ENCODE results near the gene GIMAP1. TPM values are rescaled to one million over a fixed set of nuclear protein-coding genes. Genes with fewer than 3 reads are reported as not detected.

The GIMAP1 gene
- polyA plus RNA-seq, 1 experiment: not detected

- Histone ChIP-seq H3K9me3 (ENCODE audit: control insufficient read depth, insufficient read depth, low read length) (peaks cover 16% of the 10 kb centered on the region), H3K27me3 (ENCODE audit: control insufficient read depth, insufficient read depth, low read length) (no peaks in the 10 kb centered on the region), H3K4me3 (ENCODE audit: low read depth, low read length) (no peak overlapping the region), H3K27ac (ENCODE audit: low read depth, low read length) (no peak overlapping the region)
- no peak for DNase-seq (ENCODE audit: low read depth, low spot score)
- no peak for TF ChIP-seq CTCF (IDR thresholded peaks at IDR 0.05; ENCODE audit: low read depth, low read length)
- ChIA-PET POLR2A (no interaction called here), CTCF (no interaction called here)
Observed at GRCh38 chr7:150719960-150720891, 3.8 kb downstream of the GIMAP1 start.

- DNase-seq (ENCODE audit: low read depth, low spot score): no peak
- Histone ChIP-seq H3K9me3 (ENCODE audit: control insufficient read depth, insufficient read depth, low read length) (peaks cover 16% of the 10 kb centered on the region), H3K27me3 (ENCODE audit: control insufficient read depth, insufficient read depth, low read length) (no peaks in the 10 kb centered on the region), H3K4me3 (ENCODE audit: low read depth, low read length) (no peak overlapping the region), H3K27ac (ENCODE audit: low read depth, low read length) (no peak overlapping the region)
- POLR2A ChIA-PET: no interaction called here
- CTCF ChIA-PET: no interaction called here
- TF ChIP-seq CTCF (IDR thresholded peaks at IDR 0.05; ENCODE audit: low read depth, low read length): no peak
Observed at GRCh38 chr7:150721970-150722373, 5.6 kb downstream of the GIMAP1 start.

GRCh38 chr7:150722431-150722931, 6.1 kb downstream of the GIMAP1 start:
- H3K9me3 ChIP-seq (ENCODE audit: control insufficient read depth, insufficient read depth, low read length): peaks cover 16% of the 10 kb centered on the region
- DNase-seq (ENCODE audit: low read depth, low spot score): no peak
- no peak for TF ChIP-seq CTCF (IDR thresholded peaks at IDR 0.05; ENCODE audit: low read depth, low read length)
- H3K4me3 ChIP-seq (ENCODE audit: low read depth, low read length): no peak overlapping the region
- H3K27ac ChIP-seq (ENCODE audit: low read depth, low read length): no peak overlapping the region
- ChIA-PET POLR2A (no interaction called here), CTCF (no interaction called here)
- H3K27me3 ChIP-seq (ENCODE audit: control insufficient read depth, insufficient read depth, low read length): no peaks in the 10 kb centered on the region

GRCh38 chr7:150723467-150723866, 7.1 kb downstream of the GIMAP1 start:
- no peak for DNase-seq (ENCODE audit: low read depth, low spot score)
- Histone ChIP-seq H3K27ac (ENCODE audit: low read depth, low read length) (no peak overlapping the region), H3K9me3 (ENCODE audit: control insufficient read depth, insufficient read depth, low read length) (peaks cover 16% of the 10 kb centered on the region), H3K4me3 (ENCODE audit: low read depth, low read length) (no peak overlapping the region), H3K27me3 (ENCODE audit: control insufficient read depth, insufficient read depth, low read length) (no peaks in the 10 kb centered on the region)
- POLR2A ChIA-PET: no interaction called here
- CTCF ChIA-PET: no interaction called here
- TF ChIP-seq CTCF (IDR thresholded peaks at IDR 0.05; ENCODE audit: low read depth, low read length): no peak

- Histone ChIP-seq H3K9me3 (ENCODE audit: control insufficient read depth, insufficient read depth, low read length) (peaks cover 1% of the 10 kb centered on the region), H3K27me3 (ENCODE audit: control insufficient read depth, insufficient read depth, low read length) (no peaks in the 10 kb centered on the region), H3K4me3 (ENCODE audit: low read depth, low read length) (no peak overlapping the region), H3K27ac (ENCODE audit: low read depth, low read length) (no peak overlapping the region)
- ChIA-PET CTCF (no interaction called here), POLR2A (no interaction called here)
- no peak for DNase-seq (ENCODE audit: low read depth, low spot score)
- no peak for TF ChIP-seq CTCF (IDR thresholded peaks at IDR 0.05; ENCODE audit: low read depth, low read length)
Observed at GRCh38 chr7:150727381-150727780, 11.0 kb downstream of the GIMAP1 start.

Data from AG04450 (cell line).